B cell (primary cell): ENCODE measurements around the gene SAMD1. TPM values are rescaled to one million over a fixed set of nuclear protein-coding genes. Genes with fewer than 3 reads are reported as not detected.

Experiments
- ATAC-seq: fragments of 200-7000 bp; cut with Tn5 transposase; one replicate; pipeline ENCODE4 v1.10.0; 2021; ENCODE audit warnings: low read depth, mild to moderate bottlenecking, moderate number of reproducible peaks, moderate library complexity
- CTCF ChIA-PET: fragments of 350-600 bp; sonication (Branson Sonifier 250); formaldehyde crosslinking; loops from one replicate; lab custom pipeline; 2021; ENCODE audit warnings: antibody characterized with exemption, inconsistent platforms; lab: Charles Lee
- POLR2A ChIA-PET: fragments of 350-600 bp; sonication (Branson Sonifier 250); formaldehyde crosslinking; loops from one replicate; lab custom pipeline; 2021; ENCODE audit warnings: antibody characterized with exemption; lab: Charles Lee
- DNase-seq: peaks from one replicate; pipeline ENCODE4 v3.0.0; 2013
- H2AFZ ChIP-seq: 2 replicates; pipeline ENCODE4 v1.6.1; 2012; ENCODE audit warnings: mild to moderate bottlenecking, low read depth, low read length; ENCODE audit not compliant: insufficient read depth, poor library complexity, severe bottlenecking
- H3K27ac ChIP-seq, 2 donors: 1 replicate in 1 of 2; 2 replicates in 1 of 2; pipeline ENCODE4 v1.5.1; 2012 to 2013; ENCODE audit warnings: low read length in 2 of 2, mild to moderate bottlenecking in 2 of 2, moderate library complexity in 1 of 2
- H3K27me3 ChIP-seq, 4 experiments: fragments of 200-600 bp in 1 of 4; sonication (generic) in 1 of 4; replicated peaks in 1 of 4; 1 replicate in 2 of 4; 2 replicates in 2 of 4; pipeline versions ENCODE4 v1.6.1 to v1.7.0; 2013 to 2016; ENCODE audit warnings: low read length in 3 of 4, mild to moderate bottlenecking in 2 of 4, mixed read lengths in 1 of 4, moderate library complexity in 1 of 4; ENCODE audit not compliant: insufficient read depth in 4 of 4, control insufficient read depth in 3 of 4; ENCODE audit errors: control extremely low read depth in 1 of 4
- H3K36me3 ChIP-seq, 2 experiments: replicated peaks in 1 of 2; 1 replicate in 1 of 2; 2 replicates in 1 of 2; pipeline versions ENCODE4 v1.6.1 to v1.7.1; 2013; ENCODE audit warnings: low read length in 1 of 2; ENCODE audit not compliant: insufficient read depth in 2 of 2, control insufficient read depth in 1 of 2; ENCODE audit errors: control extremely low read depth in 1 of 2, extremely low read depth in 1 of 2
- H3K4me1 ChIP-seq, 2 donors: fragments of 200-600 bp in 1 of 2; sonication (generic) in 1 of 2; 1 replicate in 1 of 2; 2 replicates in 1 of 2; pipeline versions ENCODE4 v1.5.1 to v1.6.1; 2013 to 2017; ENCODE audit warnings: low read length in 2 of 2; ENCODE audit not compliant: control insufficient read depth in 2 of 2, insufficient read depth in 2 of 2
- H3K4me2 ChIP-seq: replicated peaks from 2 replicates; pipeline ENCODE3; 2012; ENCODE audit warnings: mild to moderate bottlenecking, low read depth, low read length; ENCODE audit not compliant: poor library complexity, severe bottlenecking
- H3K4me3 ChIP-seq, 5 experiments: fragments of 200-600 bp in 1 of 5; sonication (generic) in 1 of 5; 1 replicate in 3 of 5; 2 replicates in 2 of 5; pipeline versions ENCODE4 v1.5.1 to v1.7.0; 2011 to 2016; ENCODE audit warnings: low read length in 4 of 5, mild to moderate bottlenecking in 4 of 5, low read depth in 2 of 5, control low read depth in 1 of 5, moderate library complexity in 1 of 5; ENCODE audit not compliant: insufficient read depth in 1 of 5; ENCODE audit errors: control extremely low read depth in 1 of 5, extremely low read depth in 1 of 5
- H3K79me2 ChIP-seq: fragments of 200-600 bp; sonication (generic); one replicate; pipeline ENCODE4 v1.6.0; 2016; ENCODE audit warnings: low read length; ENCODE audit not compliant: control insufficient read depth, insufficient read depth
- H3K9ac ChIP-seq: fragments of 200-600 bp; sonication (generic); 2 replicates; pipeline ENCODE4 v1.6.1; 2017; ENCODE audit warnings: mild to moderate bottlenecking, low read length, moderate library complexity
- H3K9me3 ChIP-seq, 3 donors: one replicate each; pipeline versions ENCODE4 v1.6.1 to v1.7.1; 2013; ENCODE audit warnings: low read length in 2 of 3; ENCODE audit not compliant: control insufficient read depth in 2 of 3, insufficient read depth in 1 of 3; ENCODE audit errors: control extremely low read depth in 1 of 3
- H4K20me1 ChIP-seq: 2 replicates; pipeline ENCODE4 v1.6.0; 2012; ENCODE audit warnings: mild to moderate bottlenecking, low read length; ENCODE audit not compliant: insufficient read depth, control insufficient read depth, poor library complexity, severe bottlenecking
- H3K27ac Mint-ChIP-seq: one replicate; pipeline ENCODE4 v1.8.0; 2021; ENCODE audit warnings: mixed read lengths
- H3K27me3 Mint-ChIP-seq: one replicate; pipeline ENCODE4 v1.8.0; 2021; ENCODE audit warnings: mixed read lengths
- H3K4me1 Mint-ChIP-seq: one replicate; pipeline ENCODE4 v1.8.0; 2021; ENCODE audit warnings: mixed read lengths
- H3K4me3 Mint-ChIP-seq: one replicate; pipeline ENCODE4 v1.8.0; 2021; ENCODE audit warnings: mixed read lengths
- H3K9me3 Mint-ChIP-seq: one replicate; pipeline ENCODE4 v1.8.0; 2022; ENCODE audit warnings: mixed read lengths; ENCODE audit not compliant: insufficient read depth
- EZH2 ChIP-seq: IDR thresholded peaks from 2 replicates; pipeline ENCODE4 v1.6.1; 2012; ENCODE audit warnings: borderline replicate concordance, low read depth, mild to moderate bottlenecking, moderate library complexity, low read length; ENCODE audit not compliant: insufficient read depth, poor library complexity, severe bottlenecking
- WGBS: methylation state at CpG from one replicate; pipeline ENCODE4 v1.1.5; 2013; ENCODE audit warnings: missing lambda C conversion rate; ENCODE audit not compliant: insufficient coverage; 5-methylcytosine and 5-hydroxymethylcytosine counted together
- intact Hi-C: fragments of 100-400 bp; cut with micrococcal nuclease; formaldehyde crosslinking; loops from one replicate; pipeline ENCODE4 v1.10.0; 2022
- polyA plus RNA-seq: library from polyadenylated mRNA; depleted of rRNA; stranded (reverse); fragments of >200 nt; gene quantifications from 2 replicates; pipeline ENCODE4 v1.2.3, GENCODE V29; 2012
- total RNA-seq, 2 donors: library from RNA; stranded (reverse); fragments of 120-200 nt in 1 of 2; gene quantifications; 1 replicate in 1 of 2; 2 replicates in 1 of 2; pipeline versions ENCODE4 v1.2.3 to v1.2.4, GENCODE V29; 2013 to 2022
- TF ChIP-seq, protein P1 (sequence below): fragments of 200-600 bp; IDR thresholded peaks from one replicate; pipeline ENCODE4 v1.8.0; 2022; ENCODE audit warnings: antibody characterized with exemption, mild to moderate bottlenecking

SAMD1 gene
- total and polyA plus RNA-seq, 2 donors (not counting 1 experiment from before 2014, with no cell fraction given): 17.4 to 39.2 TPM

DNA sequence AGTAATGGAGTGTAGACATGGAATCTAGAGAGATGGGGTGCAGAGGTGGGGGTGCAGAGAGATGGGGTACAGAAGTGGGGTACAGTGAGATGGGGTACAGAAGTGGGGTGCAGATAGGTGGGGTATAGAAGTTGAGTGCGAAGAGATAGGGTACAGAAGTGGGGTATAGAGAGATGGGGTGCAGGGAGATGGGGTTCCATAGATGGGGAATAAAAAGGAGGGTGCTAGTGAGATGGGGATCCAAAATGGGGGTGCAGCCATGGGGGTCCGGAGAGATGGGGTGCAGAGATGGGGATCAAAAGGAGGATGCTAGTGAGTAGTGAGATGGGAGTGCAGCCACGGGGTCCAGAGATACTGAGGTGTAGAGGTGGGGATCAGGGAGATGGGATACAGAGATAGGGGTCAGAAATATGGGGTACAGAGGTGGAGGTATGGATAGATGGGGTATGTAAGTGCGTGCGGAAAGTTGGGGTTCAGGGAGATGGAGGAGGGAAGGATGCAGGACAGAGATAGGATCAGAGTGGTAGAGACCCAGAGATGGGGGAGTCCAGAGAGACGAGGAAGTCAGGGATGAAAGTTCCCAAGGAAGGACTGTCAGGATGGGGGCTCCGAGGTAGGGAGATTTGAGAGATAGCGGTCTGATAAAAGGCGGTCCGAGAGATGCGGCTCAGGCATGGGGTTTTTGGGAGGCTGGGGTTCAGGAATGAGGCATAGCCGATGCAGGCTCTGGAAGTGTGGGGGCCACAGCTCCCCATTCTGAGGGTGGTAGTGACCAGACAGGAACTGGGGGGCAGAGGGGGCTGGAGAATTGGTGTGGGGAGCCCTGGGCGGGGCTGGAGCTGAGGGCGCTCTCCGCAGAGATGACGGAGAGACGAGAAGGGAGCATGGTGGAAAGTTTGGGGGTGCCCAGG, 32.1 kb downstream of the SAMD1 start:
- H3K4me3 ChIP-seq: no peak overlapping the region
- ATAC-seq (peak; percentile 36), DNase-seq (no peak)
- H3K36me3 ChIP-seq: no peaks in the 10 kb centered on the region
- TF ChIP-seq, protein P1, sequence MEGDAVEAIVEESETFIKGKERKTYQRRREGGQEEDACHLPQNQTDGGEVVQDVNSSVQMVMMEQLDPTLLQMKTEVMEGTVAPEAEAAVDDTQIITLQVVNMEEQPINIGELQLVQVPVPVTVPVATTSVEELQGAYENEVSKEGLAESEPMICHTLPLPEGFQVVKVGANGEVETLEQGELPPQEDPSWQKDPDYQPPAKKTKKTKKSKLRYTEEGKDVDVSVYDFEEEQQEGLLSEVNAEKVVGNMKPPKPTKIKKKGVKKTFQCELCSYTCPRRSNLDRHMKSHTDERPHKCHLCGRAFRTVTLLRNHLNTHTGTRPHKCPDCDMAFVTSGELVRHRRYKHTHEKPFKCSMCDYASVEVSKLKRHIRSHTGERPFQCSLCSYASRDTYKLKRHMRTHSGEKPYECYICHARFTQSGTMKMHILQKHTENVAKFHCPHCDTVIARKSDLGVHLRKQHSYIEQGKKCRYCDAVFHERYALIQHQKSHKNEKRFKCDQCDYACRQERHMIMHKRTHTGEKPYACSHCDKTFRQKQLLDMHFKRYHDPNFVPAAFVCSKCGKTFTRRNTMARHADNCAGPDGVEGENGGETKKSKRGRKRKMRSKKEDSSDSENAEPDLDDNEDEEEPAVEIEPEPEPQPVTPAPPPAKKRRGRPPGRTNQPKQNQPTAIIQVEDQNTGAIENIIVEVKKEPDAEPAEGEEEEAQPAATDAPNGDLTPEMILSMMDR: no peak
- no peak for TF ChIP-seq EZH2
- intact Hi-C loops: loop anchor here (2.0 kb wide), 1 partner anchor 14 kb away; the partner anchor contains the start of gene MISP3
- no peaks in the 10 kb centered on the region for H3K79me2 ChIP-seq
- no peak overlapping the region for H3K9ac ChIP-seq
- peak overlapping the region; percentile 70 for H3K4me2 ChIP-seq
- no peak overlapping the region for H3K27ac ChIP-seq
- H3K27me3 ChIP-seq: peaks cover 0 to 54% (median 28%) of the 10 kb centered on the region in 4 experiments
- H4K20me1 ChIP-seq: no peaks in the 10 kb centered on the region
- H3K4me1 ChIP-seq: peaks cover 18 to 22% of the 10 kb centered on the region in 2 donors
- ChIA-PET POLR2A (interaction anchor here (0.6 kb wide), 1 partner anchor 9 kb away, joined by 12 read pairs; no protein-coding TSS in a partner anchor), CTCF (interaction anchor here (0.6 to 3.4 kb wide), 26 partner anchors 10 to 335 kb away, joined by 3 to 43 read pairs (median 4); partner anchors contain the start of genes ASF1B, BRME1, CC2D1A and MISP3)
- WGBS: 24% methylated on average over 17 of the region's 17 CpGs
- Mint-ChIP-seq H3K27me3 (peaks cover 37% of the 10 kb centered on the region), H3K9me3 (no peaks in the 10 kb centered on the region), H3K4me1 (peaks cover 18% of the 10 kb centered on the region), H3K4me3 (peak overlapping the region; percentile 71), H3K27ac (no peak overlapping the region)
- H2AFZ ChIP-seq: no peak overlapping the region
- H3K9me3 ChIP-seq: peaks cover 0 to 11% (median 0%) of the 10 kb centered on the region in 3 donors
